Right ventricle myocardium superior (tissue), 1 donor: ENCODE data around the gene TMEM170A. TPM values are rescaled to one million over a fixed set of nuclear protein-coding genes. Genes with fewer than 3 reads are reported as not detected.
"Not testable (repeated sequence)": the region's sequence is repeated elsewhere in the genome, so short reads cannot be mapped to it uniquely, and the experiment has no call there.

ENCODE experiments used
- ATAC-seq: fragments of 200-7000 bp; cut with Tn5 transposase; one replicate; pipeline ENCODE4 v1.9.1; 2020; ENCODE audit warnings: mild to moderate bottlenecking; ENCODE audit not compliant: poor library complexity
- DNase-seq: peaks from one replicate; pipeline ENCODE4 v3.0.0-alpha.2; 2020
- intact Hi-C: fragments of 100-400 bp; cut with DNase I; formaldehyde crosslinking; loops from one replicate; pipeline ENCODE4 v1.11.2; 2022
- total RNA-seq: library from RNA; stranded (reverse); fragmentation: NEBNext Ultra II Directional; extraction: Animal tissue kit (Norgen Biotek cat#: 25700); gene quantifications from one replicate; pipeline ENCODE4 v1.2.1, GENCODE V29; 2021
- donor health status: DM: no; HTN: yes; CAD: no; lungs with severe emphysema.

TMEM170A gene
- total RNA-seq, 1 donor from 2014 or later, result 9.5 TPM

DNA sequence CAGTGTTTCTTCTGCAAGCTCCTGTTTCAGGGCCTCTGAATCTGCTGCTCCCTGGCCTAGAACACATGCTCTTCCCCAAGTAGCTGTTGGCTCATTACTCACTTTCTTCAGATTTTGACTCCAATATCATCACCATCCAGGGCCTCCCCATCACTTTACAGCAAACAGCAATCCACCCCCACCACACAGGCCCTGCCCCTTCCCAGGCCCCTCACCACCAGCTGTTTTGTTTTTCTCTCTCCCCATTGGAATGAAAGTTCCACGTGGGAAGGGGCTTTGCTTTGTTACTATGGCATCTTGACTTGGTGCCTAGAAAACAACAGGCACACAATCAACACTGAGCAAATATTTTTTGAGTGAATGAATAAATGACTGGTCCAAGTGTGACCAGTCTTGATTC, 4.0 kb downstream of the TMEM170A start:
- DNase-seq (no peak), ATAC-seq (no peak)
- intact Hi-C loops, result no loop called here

DNA sequence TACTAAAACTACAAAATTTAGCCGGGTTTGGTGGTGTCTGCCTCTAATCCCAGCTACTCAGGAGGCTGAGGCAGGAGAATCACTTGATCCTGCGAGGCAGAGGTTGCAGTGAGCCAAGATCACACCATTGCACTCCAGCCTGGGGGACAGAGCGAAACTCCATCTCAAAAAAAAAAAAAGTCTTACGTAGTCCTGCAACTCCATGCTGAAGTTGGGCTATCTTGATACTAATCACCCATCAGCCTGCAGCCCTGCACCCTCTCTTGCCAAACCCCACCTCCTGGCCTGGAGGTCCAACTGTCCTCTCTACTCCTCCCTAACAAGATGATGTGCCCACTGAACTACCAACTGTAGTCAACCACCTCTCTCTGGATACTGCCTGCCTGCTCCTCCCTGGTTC, 4.8 kb downstream of the TMEM170A start:
- DNase-seq (no peak), ATAC-seq (no peak)
- intact Hi-C loops, result no loop called here

- no peak for ATAC-seq
- DNase-seq, result no peak
- intact Hi-C loops, result no loop called here
These were observed 6.0 kb downstream of the TMEM170A start for GRCh38 chr16:75458439-75458838.

DNA sequence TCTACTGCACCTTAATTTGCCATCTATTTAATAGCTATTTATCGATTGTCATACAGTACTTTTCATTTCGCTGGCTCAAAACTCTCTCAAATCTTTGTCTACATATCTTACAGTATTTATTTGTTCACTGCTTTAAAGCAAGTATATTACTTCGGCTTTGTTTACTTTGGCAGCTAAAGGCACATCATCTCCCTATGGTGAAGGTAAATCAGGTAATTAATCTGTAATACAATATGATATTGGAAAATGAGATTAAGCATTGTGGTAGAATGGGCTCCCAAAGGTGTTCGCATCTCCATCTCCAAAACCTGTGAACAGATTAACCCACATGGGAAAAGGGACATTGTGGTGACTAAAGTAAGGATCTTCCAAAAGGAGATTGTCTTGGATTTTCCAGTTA, 6.5 kb downstream of the TMEM170A start:
- DNase-seq, result no peak
- ATAC-seq, result no peak
- intact Hi-C loops, result no loop called here

DNA sequence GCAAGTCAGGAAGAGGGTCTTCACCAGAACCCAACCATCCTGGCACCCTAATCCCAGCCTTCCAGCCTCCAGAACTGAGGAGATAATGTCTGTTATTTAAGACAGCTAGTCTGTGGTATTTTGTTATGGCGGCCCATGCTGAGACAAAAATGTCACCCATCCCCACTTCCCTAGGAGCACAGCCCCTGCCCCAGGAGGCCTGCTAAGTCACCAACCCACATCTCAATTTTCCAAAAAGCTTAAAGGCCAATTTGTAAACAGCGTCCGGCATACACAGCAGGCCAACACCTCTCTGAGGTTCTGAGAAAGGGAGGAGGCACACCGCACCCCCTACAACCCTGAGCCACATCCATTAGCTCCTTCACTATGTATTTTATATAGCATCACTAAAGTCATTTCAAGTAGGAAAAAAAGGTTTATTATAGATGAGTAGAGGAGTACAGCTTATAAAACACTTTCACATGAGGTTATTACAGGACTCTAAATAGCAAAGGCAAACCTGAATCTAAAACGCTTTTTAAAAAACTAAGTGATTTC, 6.9 kb downstream of the TMEM170A start:
- ATAC-seq (no peak), DNase-seq (no peak)
- intact Hi-C loops, result no loop called here

GRCh38 chr16:75456971-75457370, 7.5 kb downstream of the TMEM170A start:
- ATAC-seq (peak; percentile 64), DNase-seq (no peak)
- intact Hi-C loops, result no loop called here

DNA sequence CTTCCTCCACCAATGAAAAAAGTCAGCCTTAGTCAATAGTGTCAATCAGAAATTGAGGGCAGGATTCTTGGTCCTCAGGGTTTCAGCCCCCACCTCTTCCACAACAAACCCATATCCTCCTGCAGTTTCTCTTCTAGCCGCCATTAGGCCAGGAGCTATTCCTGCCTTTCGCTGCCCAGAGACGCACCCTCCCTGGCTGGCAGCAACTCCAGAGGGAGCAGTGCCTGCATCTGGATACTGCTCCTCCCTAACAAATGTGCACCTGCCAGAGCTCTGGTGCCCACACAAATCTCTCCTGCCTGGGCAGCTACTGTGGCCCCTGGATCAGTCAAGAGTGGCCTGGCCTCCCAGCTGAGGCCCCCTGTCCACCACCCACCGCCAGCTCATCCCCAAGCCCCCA, 8.0 kb downstream of the TMEM170A start:
- intact Hi-C loops, DNase-seq: not testable (repeated sequence)
- ATAC-seq, result peak; percentile 73

DNA sequence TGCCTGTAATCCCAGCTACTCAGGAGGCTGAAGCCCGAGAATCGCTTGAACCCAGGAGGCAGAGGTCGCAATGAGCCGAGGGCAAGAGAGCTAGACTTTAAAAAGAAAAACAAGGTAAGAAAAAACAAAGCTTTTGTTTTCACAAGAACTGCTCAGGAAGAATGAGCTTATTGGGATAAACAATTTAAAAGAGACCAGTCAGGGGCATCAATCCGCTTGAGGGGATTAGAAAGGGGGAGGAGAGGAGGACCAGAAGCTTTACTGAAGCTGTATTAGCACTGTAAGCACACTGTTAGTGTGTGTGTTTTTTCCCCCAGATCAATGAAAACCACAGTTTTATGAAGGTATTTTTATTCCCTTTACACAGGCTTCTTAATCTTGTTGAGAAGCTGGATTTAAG, 8.8 kb downstream of the TMEM170A start:
- DNase-seq, result no peak
- ATAC-seq, result no peak
- intact Hi-C loops, result no loop called here

- ATAC-seq (peak; percentile 70), DNase-seq (no peak)
- intact Hi-C loops, result no loop called here
These were observed 11.9 kb downstream of the TMEM170A start for GRCh38 chr16:75452464-75453190.

DNA sequence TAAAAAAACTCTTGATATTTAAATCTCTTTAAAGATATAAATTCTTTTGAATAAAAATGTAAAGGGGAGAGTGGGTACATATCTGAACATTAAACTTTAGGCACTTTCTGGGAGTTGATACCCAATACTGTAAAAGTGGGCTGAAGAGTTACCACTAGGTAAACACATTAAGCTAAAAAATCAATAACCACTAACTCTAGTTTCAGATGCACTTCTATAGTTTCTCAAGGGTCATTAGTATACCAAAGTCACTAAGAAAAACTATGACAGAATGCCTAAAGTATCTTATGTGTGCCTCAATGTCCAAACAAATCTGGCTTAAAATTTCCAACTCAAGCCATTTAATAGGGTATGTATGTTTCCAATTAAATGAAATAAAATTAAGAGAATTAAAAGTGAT, 18.1 kb downstream of the TMEM170A start:
- ATAC-seq (no peak), DNase-seq (no peak)
- intact Hi-C loops, result no loop called here

GRCh38 chr16:75445298-75445697, 19.2 kb downstream of the TMEM170A start:
- intact Hi-C loops, result no loop called here
- ATAC-seq, result no peak
- no peak for DNase-seq

DNA sequence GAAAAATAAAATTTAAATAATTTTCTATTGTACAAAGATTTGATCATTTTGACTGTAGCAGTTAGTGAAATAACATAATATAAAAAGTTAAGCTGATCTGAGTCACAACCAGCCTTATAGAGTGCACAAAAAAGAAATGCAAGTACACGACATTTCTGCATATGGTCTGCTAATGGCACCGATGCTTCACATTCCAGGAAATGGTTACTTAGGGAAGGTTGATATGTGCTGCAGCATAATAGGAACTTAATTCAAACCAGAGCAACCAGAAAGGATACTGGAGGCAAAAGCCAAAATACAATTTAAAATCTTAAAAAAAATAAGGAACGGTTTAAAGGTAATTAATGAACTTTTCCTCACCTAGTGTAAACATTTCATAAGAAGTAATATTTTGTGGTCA, 21.2 kb downstream of the TMEM170A start:
- ATAC-seq (no peak), DNase-seq (no peak)

GRCh38 chr16:75433732-75434413, 30.6 kb downstream of the TMEM170A start:
- DNase-seq (peak; percentile 50), ATAC-seq (peak; percentile 85)
- intact Hi-C loops, result no loop called here

More for the DNA sequence above, 21.2 kb downstream of the TMEM170A start:
- intact Hi-C loops, result no loop called here

DNA sequence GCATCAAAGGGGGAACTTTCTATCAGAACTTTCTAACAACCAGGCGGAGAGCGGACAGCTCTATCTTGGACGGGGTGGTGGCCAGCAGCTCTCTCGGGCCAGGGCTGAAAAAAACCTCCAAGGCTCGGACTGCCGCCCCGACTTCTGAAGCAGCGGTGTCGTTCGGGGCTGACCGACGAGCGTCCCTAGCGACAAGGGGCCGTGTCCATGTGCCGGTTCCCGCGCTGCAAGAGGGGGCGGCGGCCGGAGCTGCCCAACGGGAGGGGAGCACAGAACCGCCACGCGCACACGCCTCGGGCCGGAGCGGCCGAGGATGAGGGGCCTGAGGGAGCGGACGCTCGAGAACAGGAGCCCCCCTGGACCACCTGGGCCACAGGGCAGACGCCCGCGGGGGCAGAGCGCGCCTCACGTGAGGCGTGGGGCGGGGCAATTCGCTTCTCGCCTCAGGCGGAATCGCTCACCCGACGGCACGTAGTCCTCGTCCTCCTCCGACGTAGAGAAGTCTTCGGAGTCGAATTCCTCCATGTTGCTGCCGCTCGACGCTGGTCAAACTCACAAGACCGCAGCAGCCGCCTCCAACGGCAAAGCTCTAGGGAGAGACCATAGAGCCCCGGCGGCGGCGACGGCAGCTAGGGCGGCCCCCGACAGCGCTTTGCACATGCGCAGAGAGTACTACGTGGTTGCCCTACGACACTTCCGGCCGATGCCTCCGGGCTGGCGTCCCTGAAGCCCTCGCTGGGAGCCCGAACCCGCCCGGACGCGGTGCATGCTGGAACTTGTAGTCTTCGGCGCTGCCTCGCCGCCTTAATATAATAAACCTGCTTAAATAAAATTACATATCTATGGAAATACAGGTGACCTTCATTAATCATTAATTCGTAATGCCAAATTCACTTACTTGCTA, 31.4 kb downstream of the TMEM170A start, which contains the start of gene CFDP1:
CFDP1 (minus strand) TSS at position 676 of the 904 bp plus-strand sequence; CDS start at position 525, 151 bp downstream.
- intact Hi-C loops, result no loop called here
- DNase-seq (peak; percentile 98), ATAC-seq (peak; percentile 99)

- DNase-seq, result no peak
- ATAC-seq, result no peak
- intact Hi-C loops, result no loop called here
These were observed 34.7 kb downstream of the TMEM170A start for GRCh38 chr16:75429621-75430403.

DNA sequence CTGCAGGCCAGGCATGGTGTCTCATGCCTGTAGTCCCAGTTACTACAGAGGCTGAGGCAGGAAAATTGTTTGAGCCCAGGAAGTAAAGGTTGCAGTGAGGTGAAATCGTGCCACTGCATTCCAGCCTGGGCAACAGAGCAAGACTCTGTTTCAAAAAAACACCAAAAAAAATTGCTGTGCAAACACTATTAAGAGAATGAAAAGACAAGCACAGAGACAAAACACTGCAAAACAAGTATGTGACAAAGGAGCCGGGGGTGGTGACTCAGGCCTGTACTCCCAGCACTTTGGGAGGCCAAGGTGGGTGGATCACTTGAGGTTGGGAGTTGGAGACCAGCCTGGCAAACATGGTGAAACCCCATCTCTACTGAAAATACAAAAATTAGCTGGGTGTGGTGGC, 38.0 kb downstream of the TMEM170A start:
- ATAC-seq, intact Hi-C loops, DNase-seq: not testable (repeated sequence)

DNA sequence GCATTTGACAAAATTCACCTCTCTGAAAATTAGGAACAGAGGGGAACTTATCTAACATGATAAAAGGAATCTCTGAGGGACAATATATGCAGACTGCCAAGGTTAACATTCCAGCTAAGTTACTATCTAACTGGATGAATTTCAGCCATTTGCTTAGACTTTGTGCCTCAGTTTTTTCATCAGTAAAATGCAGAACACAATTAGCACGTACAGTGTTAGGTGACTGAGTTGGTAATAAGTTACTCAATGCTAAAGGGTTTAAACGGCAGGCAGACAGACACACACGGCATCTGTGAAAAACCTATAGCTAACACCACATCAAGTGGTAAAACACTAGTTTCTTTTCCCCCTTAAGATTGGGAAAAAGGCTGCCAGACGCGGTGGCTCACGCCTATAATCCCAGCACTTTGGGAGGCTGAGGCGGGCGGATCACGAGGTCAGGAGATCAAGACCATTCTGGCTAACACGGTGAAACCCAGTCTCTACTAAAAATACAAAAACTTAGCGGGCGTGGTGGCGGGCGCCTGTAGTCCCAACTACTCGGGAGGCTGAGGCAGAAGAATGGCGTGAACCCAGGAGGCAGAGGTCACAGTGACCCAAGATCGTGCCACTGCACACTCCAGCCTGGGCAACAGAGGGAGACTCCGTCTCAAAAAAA, 40.3 kb downstream of the TMEM170A start:
- intact Hi-C loops, result not testable (repeated sequence)
- peak; percentile 25 for ATAC-seq

DNA sequence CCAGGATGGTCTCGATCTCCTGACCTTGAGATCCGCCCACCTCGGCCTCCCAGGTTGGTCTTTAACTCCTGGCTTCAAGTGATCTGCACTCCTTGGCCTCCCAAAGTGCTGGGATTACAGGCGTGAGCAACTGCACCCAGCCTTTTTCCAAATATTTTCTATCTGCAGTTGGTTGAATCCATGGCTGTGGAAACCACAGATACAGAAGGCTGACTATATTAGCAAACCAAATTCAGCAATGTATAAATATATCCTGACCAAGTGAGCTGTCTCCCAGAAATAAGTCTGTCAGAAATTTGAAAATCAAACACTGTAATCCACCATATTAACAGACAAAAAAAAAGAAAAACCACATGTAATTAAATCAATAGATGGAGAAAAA, 40.8 kb downstream of the TMEM170A start:
- intact Hi-C loops, result no loop called here
- no peak for DNase-seq
- ATAC-seq, result no peak

More for the DNA sequence above, 40.3 kb downstream of the TMEM170A start:
- DNase-seq, result not testable (repeated sequence)
